Adrenal gland (tissue), 5 donors: ENCODE results near the gene CCDC169.

ENCODE experiments used
- CTCF ChIP-seq, 6 experiments: fragments of 450-650 bp in 4 of 6; fragments of 200-600 bp in 2 of 6; sonication (generic) in 1 of 6; IDR thresholded peaks; 1 replicate in 5 of 6; 2 replicates in 1 of 6; pipeline versions ENCODE4 v1.5.1 to v1.8.0; 2016 to 2021; ENCODE audit warnings: antibody characterized with exemption in 6 of 6, mild to moderate bottlenecking in 2 of 6, moderate library complexity in 1 of 6
- POLR2A ChIP-seq, 2 donors: fragments of 450-650 bp; IDR thresholded peaks; one replicate each; pipeline ENCODE4 v1.6.1; 2017; ENCODE audit warnings: antibody characterized with exemption in 2 of 2, mild to moderate bottlenecking in 2 of 2, moderate library complexity in 1 of 2
- donor health status: DM: no; HTN: no; CAD: no.

- TF ChIP-seq CTCF (IDR thresholded peaks at IDR 0.05) (no peak), POLR2A (IDR thresholded peaks at IDR 0.05) (no peak)
These were observed 66.4 kb downstream of the CCDC169 start for GRCh38 chr13:36231236-36231635.
